Karpas-422 (cell line): Measurements from ENCODE around the gene SNX22. TPM values are rescaled to one million over a fixed set of nuclear protein-coding genes. Genes with fewer than 3 reads are reported as not detected.

ENCODE experiments used
- DNase-seq: peaks from one replicate; pipeline ENCODE4 v3.0.0-alpha.2; 2015
- H2AFZ ChIP-seq: fragments of 200-600 bp; sonication (generic); 2 replicates; pipeline ENCODE4 v1.6.1; 2014; ENCODE audit warnings: antibody characterized with exemption, low read length, mixed read lengths
- H3K27ac ChIP-seq: fragments of 200-600 bp; sonication (generic); 2 replicates; pipeline ENCODE4 v1.5.1; 2014; ENCODE audit warnings: mild to moderate bottlenecking, low read length, moderate library complexity
- H3K27me3 ChIP-seq: fragments of 200-600 bp; sonication (generic); 2 replicates; pipeline ENCODE4 v1.6.1; 2014; ENCODE audit warnings: low read length, mixed read lengths
- H3K36me3 ChIP-seq: fragments of 200-600 bp; sonication (generic); 2 replicates; pipeline ENCODE4 v1.6.1; 2014; ENCODE audit warnings: low read length, mixed read lengths; ENCODE audit not compliant: insufficient read depth
- H3K4me1 ChIP-seq: fragments of 200-600 bp; sonication (generic); 2 replicates; pipeline ENCODE4 v1.6.1; 2014; ENCODE audit warnings: mild to moderate bottlenecking, low read length, mixed read lengths
- H3K4me2 ChIP-seq: fragments of 200-600 bp; sonication (generic); 2 replicates; pipeline ENCODE4 v1.6.1; 2014; ENCODE audit warnings: low read length, low read depth, mild to moderate bottlenecking; ENCODE audit not compliant: poor library complexity, severe bottlenecking
- H3K4me3 ChIP-seq: fragments of 200-600 bp; sonication (generic); 2 replicates; pipeline ENCODE4 v1.5.1; 2014; ENCODE audit warnings: mild to moderate bottlenecking, antibody characterized with exemption, low read length, mixed read lengths
- H3K79me2 ChIP-seq: fragments of 200-600 bp; sonication (generic); 2 replicates; pipeline ENCODE4 v1.6.1; 2014; ENCODE audit warnings: mild to moderate bottlenecking, low read length, mixed read lengths
- H3K9ac ChIP-seq: fragments of 200-600 bp; sonication (generic); 2 replicates; pipeline ENCODE4 v1.6.0; 2014; ENCODE audit warnings: low read length
- H3K9me2 ChIP-seq: fragments of 200-600 bp; sonication (generic), shearing (Covaris generic); replicated peaks from 2 replicates; pipeline ENCODE4 v1.6.0; 2014; ENCODE audit warnings: mild to moderate bottlenecking, low read length, moderate library complexity; ENCODE audit not compliant: insufficient read depth
- H3K9me3 ChIP-seq: fragments of 300-700, 200-600 bp; sonication (generic); 2 replicates; pipeline ENCODE4 v1.6.1; 2014; ENCODE audit warnings: low read length, mixed read lengths
- H4K20me1 ChIP-seq: fragments of 200-600 bp; sonication (generic); 2 replicates; pipeline ENCODE4 v1.6.1; 2014; ENCODE audit warnings: mild to moderate bottlenecking, antibody characterized with exemption, low read length, low read depth; ENCODE audit not compliant: insufficient read depth
- total RNA-seq: library from RNA; depleted of rRNA; stranded (reverse); fragments of >200 nt; shearing (Covaris generic); gene quantifications from 2 replicates; pipeline ENCODE4 v1.2.3, GENCODE V29; 2014; ENCODE audit warnings: low replicate concordance

Gene SNX22
- total RNA-seq, 1 experiment from 2014 or later: 51.5 TPM

GRCh38 chr15:64127521-64128270 is 23.8 kb upstream of the SNX22 start:
- H3K9me2 ChIP-seq: no peaks in the 10 kb centered on the region

GRCh38 chr15:64130159-64130558 is 21.4 kb upstream of the SNX22 start:
- Histone ChIP-seq H3K79me2 (no peaks in the 10 kb centered on the region; the same call in 1 of the 2 replicates), H3K4me2 (no peak overlapping the region), H3K9me2 (no peaks in the 10 kb centered on the region), H3K9ac (no peak overlapping the region), H3K4me1 (no peaks in the 10 kb centered on the region), H3K27ac (no peak overlapping the region), H3K27me3 (no peaks in the 10 kb centered on the region), H2AFZ (no peak overlapping the region), H4K20me1 (0 out of 2 replicates have a peak, but pooled peaks cover 5% of the 10 kb centered on the region), H3K36me3 (peaks cover 48% of the 10 kb centered on the region), H3K9me3 (no peaks in the 10 kb centered on the region), H3K4me3 (no peak overlapping the region)
- DNase-seq: no peak

More at GRCh38 chr15:64127521-64128270, 23.8 kb upstream of the SNX22 start:
- Histone ChIP-seq H3K4me1 (no peaks in the 10 kb centered on the region), H3K4me2 (no peak overlapping the region), H2AFZ (no peak overlapping the region), H3K9ac (no peak overlapping the region), H4K20me1 (no peaks in the 10 kb centered on the region), H3K79me2 (peaks cover 4% of the 10 kb centered on the region), H3K27me3 (no peaks in the 10 kb centered on the region), H3K9me3 (no peaks in the 10 kb centered on the region), H3K36me3 (peaks cover 50% of the 10 kb centered on the region), H3K27ac (no peak overlapping the region), H3K4me3 (no peak overlapping the region)
- DNase-seq: no peak

DNA sequence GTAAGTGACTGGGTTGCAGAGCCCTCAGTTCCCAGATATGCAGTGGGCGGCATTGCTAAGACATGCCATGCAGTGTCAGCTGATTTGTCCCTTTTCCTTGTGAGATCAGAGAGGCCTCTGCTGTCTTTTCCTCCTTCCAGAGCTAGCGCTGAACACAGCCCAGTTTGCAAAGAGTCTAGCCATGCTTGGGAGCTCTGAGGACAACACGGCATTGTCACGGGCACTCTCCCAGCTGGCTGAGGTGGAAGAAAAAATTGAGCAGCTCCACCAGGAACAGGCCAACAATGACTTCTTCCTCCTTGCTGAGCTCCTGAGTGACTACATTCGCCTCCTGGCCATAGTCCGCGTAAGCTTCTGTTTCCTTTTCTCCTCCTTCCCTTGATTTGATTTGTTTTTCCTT is 20.0 kb upstream of the SNX22 start:
- Histone ChIP-seq H3K4me2 (no peak overlapping the region), H3K9ac (no peak overlapping the region), H4K20me1 (0 out of 2 replicates have a peak, but pooled peaks cover 5% of the 10 kb centered on the region), H3K4me3 (no peak overlapping the region), H2AFZ (no peak overlapping the region), H3K79me2 (no peaks in the 10 kb centered on the region; the same call in 1 of the 2 replicates), H3K27ac (no peak overlapping the region), H3K4me1 (peaks cover under 1% of the 10 kb centered on the region; the same call in 1 of the 2 replicates), H3K9me3 (no peaks in the 10 kb centered on the region), H3K9me2 (no peaks in the 10 kb centered on the region), H3K36me3 (peaks cover 56% of the 10 kb centered on the region), H3K27me3 (no peaks in the 10 kb centered on the region)
- DNase-seq: no peak

DNA sequence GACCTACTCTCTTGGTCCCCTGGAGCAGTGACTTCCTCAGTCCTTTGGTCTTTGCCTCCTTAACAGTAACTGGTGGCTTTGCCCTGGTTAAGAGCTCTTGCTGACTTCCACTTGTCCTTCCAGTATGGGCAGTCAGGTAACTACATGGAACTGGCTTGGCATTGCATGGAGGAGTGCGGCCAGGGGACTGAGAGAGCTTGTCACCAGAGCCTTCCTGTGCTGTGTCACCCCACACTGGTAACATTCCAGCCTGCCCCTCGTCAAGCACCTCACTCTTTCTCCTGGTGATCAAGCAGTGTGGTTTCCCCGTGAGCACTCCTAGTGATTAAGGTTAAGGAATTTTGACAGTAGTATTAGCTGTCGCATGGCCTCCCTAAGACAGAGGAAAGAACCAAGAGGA is 19.3 kb upstream of the SNX22 start:
- Histone ChIP-seq H4K20me1 (0 out of 2 replicates have a peak, but pooled peaks cover 5% of the 10 kb centered on the region), H3K27ac (no peak overlapping the region), H3K9ac (no peak overlapping the region), H3K36me3 (peaks cover 56% of the 10 kb centered on the region), H3K79me2 (no peaks in the 10 kb centered on the region; the same call in 1 of the 2 replicates), H3K27me3 (no peaks in the 10 kb centered on the region), H3K9me3 (no peaks in the 10 kb centered on the region), H2AFZ (no peak overlapping the region), H3K4me1 (peaks cover 6% of the 10 kb centered on the region), H3K4me2 (no peak overlapping the region), H3K4me3 (no peak overlapping the region), H3K9me2 (no peaks in the 10 kb centered on the region)
- no peak for DNase-seq

- H3K79me2 ChIP-seq: no peaks in the 10 kb centered on the region; the same call in 1 of the 2 replicates
- H3K27ac ChIP-seq: no peak overlapping the region
- H2AFZ ChIP-seq: no peak overlapping the region
- H4K20me1 ChIP-seq: 0 out of 2 replicates have a peak, but pooled peaks cover 5% of the 10 kb centered on the region
- no peak overlapping the region for H3K4me3 ChIP-seq
- H3K4me2 ChIP-seq: no peak overlapping the region
- peaks cover 6% of the 10 kb centered on the region for H3K4me1 ChIP-seq
- H3K27me3 ChIP-seq: no peaks in the 10 kb centered on the region
- peaks cover 57% of the 10 kb centered on the region for H3K36me3 ChIP-seq
- H3K9me2 ChIP-seq: no peaks in the 10 kb centered on the region
- no peaks in the 10 kb centered on the region for H3K9me3 ChIP-seq
- DNase-seq: no peak
- no peak overlapping the region for H3K9ac ChIP-seq
Measured at GRCh38 chr15:64133623-64134344, 17.7 kb upstream of the SNX22 start.

- H4K20me1 ChIP-seq: 0 out of 2 replicates have a peak, but pooled peaks cover 5% of the 10 kb centered on the region
Measured at GRCh38 chr15:64134345-64134829, 17.1 kb upstream of the SNX22 start.

DNA sequence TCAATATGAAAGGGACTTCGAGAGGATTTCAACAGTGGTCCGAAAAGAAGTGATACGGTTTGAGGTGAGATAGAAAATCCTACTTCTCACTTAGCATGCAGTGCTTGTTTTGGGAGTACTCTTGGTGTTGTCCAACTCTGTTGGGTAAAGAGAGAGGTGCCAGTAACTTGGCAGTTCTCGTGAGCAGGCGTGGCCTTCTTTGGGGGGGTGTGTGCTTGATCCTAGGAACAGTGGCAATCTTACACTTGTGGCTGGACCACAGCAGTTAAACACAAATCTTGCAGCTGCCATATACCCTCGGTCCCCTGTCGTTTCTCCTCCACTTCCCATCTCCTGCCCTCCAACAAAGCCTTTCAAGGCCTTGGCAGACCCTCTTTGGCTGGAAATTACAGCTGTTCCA is 15.2 kb upstream of the SNX22 start:
- Histone ChIP-seq H3K4me3 (no peak overlapping the region), H2AFZ (no peak overlapping the region)

More at GRCh38 chr15:64134345-64134829, 17.1 kb upstream of the SNX22 start:
- peaks cover 54% of the 10 kb centered on the region for H3K36me3 ChIP-seq
- H2AFZ ChIP-seq: no peak overlapping the region
- peaks cover 6% of the 10 kb centered on the region for H3K4me1 ChIP-seq
- no peak overlapping the region for H3K27ac ChIP-seq
- DNase-seq: no peak
- no peaks in the 10 kb centered on the region for H3K27me3 ChIP-seq
- no peak overlapping the region for H3K9ac ChIP-seq
- no peaks in the 10 kb centered on the region for H3K9me3 ChIP-seq
- H3K4me3 ChIP-seq: no peak overlapping the region
- no peaks in the 10 kb centered on the region for H3K9me2 ChIP-seq
- H3K79me2 ChIP-seq: no peaks in the 10 kb centered on the region; the same call in 1 of the 2 replicates
- no peak overlapping the region for H3K4me2 ChIP-seq

More for the DNA sequence above, 15.2 kb upstream of the SNX22 start:
- H3K36me3 ChIP-seq: peaks cover 40% of the 10 kb centered on the region
- H3K4me1 ChIP-seq: peaks cover 6% of the 10 kb centered on the region
- no peaks in the 10 kb centered on the region for H3K9me3 ChIP-seq
- H3K79me2 ChIP-seq: no peaks in the 10 kb centered on the region
- no peaks in the 10 kb centered on the region for H3K9me2 ChIP-seq
- no peak overlapping the region for H3K9ac ChIP-seq
- 0 out of 2 replicates have a peak, but pooled peaks cover 5% of the 10 kb centered on the region for H4K20me1 ChIP-seq
- H3K4me2 ChIP-seq: no peak overlapping the region
- no peaks in the 10 kb centered on the region for H3K27me3 ChIP-seq
- no peak for DNase-seq
- no peak overlapping the region for H3K27ac ChIP-seq
